Coronary artery (tissue), 2 donors: ENCODE data around the gene MACROD2.

Experiments used
- DNase-seq: peaks from one replicate; pipeline ENCODE4 v3.0.0-alpha.2; 2017; ENCODE audit warnings: low spot score
- H3K27ac ChIP-seq, 2 donors: fragments of 200-600 bp; sonication (generic); one replicate each; pipeline ENCODE4 v1.5.1; 2016 to 2019
- H3K4me3 ChIP-seq: fragments of 200-600 bp; sonication (generic); 2 replicates; pipeline ENCODE4 v1.5.1; 2016; ENCODE audit warnings: mild to moderate bottlenecking, moderate library complexity
- TF ChIP-seq, protein P1 (sequence below): fragments of 200-600 bp; sonication (generic); IDR thresholded peaks from one replicate; pipeline ENCODE4 v1.5.1; 2019; ENCODE audit warnings: antibody characterized with exemption

MACROD2 gene

DNA sequence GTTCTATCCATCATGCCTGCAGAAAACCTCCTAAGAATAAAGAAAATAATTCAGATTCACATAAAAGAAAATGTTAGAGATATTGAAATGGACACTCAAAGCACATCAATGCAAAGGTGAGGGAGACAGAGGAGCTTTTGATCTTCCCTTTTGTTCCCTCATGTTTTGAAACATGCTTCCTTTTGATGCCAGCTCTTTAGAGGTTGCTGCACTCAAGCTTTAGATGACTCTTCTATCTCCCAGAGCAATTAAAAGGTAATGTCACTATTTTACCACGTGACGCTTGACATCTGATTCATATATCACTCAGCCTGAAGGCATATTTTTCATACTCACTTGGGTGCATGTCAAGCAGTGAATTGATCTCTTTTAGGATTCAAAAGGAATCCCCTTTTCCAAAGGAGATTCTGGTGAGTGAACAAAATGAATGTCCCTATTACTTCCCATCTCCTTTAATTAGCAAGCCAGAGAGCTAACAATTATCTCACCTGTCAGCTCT, 1551.3 kb downstream of the MACROD2 start:
- Histone ChIP-seq H3K4me3 (no peak overlapping the region), H3K27ac (no peak overlapping the region)
- DNase-seq, result no peak
- TF ChIP-seq, protein P1, sequence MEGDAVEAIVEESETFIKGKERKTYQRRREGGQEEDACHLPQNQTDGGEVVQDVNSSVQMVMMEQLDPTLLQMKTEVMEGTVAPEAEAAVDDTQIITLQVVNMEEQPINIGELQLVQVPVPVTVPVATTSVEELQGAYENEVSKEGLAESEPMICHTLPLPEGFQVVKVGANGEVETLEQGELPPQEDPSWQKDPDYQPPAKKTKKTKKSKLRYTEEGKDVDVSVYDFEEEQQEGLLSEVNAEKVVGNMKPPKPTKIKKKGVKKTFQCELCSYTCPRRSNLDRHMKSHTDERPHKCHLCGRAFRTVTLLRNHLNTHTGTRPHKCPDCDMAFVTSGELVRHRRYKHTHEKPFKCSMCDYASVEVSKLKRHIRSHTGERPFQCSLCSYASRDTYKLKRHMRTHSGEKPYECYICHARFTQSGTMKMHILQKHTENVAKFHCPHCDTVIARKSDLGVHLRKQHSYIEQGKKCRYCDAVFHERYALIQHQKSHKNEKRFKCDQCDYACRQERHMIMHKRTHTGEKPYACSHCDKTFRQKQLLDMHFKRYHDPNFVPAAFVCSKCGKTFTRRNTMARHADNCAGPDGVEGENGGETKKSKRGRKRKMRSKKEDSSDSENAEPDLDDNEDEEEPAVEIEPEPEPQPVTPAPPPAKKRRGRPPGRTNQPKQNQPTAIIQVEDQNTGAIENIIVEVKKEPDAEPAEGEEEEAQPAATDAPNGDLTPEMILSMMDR, result no peak

DNA sequence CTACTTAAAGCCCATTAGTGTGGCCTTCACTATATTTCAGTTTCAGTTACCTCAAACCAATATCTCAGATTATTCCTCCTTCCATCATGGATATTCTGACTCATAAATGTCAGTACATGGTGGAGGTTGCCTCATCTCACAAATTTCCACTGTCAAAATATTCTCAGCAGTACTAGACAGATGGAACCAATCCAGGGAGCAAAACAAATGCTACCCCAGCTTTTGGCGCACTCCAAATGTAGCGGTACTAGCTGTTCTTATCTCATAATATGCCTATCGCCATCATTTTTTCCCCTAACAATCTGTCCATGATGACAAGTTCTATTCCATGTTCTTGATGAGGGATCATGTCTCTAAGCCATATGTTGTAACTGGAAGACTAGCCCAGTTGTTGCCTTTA, 1551.8 kb downstream of the MACROD2 start:
- no peak for DNase-seq
- Histone ChIP-seq H3K27ac (no peak overlapping the region), H3K4me3 (no peak overlapping the region)
- TF ChIP-seq, protein P1, result no peak

- no peak for DNase-seq
- TF ChIP-seq, protein P1, result no peak
- H3K27ac ChIP-seq, result no peak overlapping the region
- no peak overlapping the region for H3K4me3 ChIP-seq
Observed at GRCh38 chr20:15550116-15550870, 1555.0 kb downstream of the MACROD2 start.

DNA sequence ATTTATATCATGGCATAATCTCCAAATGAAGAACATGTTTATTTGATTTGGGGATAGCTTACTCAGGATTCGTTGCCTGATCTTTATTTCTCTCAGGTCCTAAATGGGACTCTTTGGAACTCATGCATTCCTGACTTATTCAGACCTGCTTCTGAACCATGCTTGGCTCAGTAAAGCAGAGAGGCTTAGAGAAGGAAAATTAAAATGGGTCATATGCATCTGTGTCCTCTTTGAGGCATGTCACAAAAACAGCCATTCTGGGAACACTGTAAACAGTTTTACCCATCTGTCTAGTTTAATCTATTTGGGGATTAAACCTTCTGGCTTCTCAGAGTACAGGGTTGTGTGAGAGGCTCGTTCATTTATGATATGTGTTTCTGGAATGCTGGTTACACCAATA, 1560.6 kb downstream of the MACROD2 start:
- TF ChIP-seq, protein P1, result no peak
- no peak for DNase-seq
- Histone ChIP-seq H3K27ac (no peak overlapping the region), H3K4me3 (no peak overlapping the region)

DNA sequence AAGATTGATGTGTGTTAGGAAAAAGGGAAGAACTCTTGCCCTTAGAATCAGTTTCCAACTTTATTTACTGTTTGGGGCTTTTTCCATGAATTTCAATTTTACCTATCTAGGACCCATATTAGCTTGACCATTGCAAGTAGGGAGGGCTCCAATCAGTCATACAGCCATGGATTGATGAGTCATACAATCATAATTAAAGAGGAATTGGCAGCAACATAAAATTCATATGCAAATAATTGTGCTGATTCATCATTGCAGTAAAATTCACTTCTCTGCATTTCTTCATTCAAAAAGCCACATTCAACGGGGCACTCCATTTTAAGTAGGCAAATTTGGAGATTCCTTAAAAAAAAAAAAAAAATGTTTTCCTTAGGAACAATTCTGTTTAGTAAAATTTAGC, 1561.6 kb downstream of the MACROD2 start:
- no peak overlapping the region for H3K27ac ChIP-seq
- no peak overlapping the region for H3K4me3 ChIP-seq
- TF ChIP-seq, protein P1, result no peak
- no peak for DNase-seq

DNA sequence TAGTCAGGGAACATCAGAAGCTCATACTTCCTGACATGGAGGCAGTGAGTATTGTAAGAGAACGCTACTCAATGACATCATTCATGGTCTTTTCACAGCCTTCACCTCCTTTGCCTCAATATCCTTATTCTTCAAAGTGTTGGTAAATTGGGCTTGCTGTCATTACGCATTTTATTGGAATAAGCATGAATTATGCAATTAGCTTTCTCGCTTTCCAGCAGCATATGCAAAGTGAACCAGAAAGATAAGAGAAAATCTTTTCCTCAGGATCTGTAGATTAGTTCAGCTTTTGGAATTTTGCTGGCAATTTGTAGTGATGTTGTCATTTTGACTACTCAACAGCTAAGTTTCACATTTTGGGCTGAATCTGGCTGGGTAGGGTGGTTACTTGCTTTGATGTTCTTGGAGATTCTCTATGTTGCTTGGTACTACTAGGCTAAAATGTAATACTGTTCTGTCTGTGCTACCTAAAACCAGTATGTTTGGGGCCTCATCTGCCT, 1565.8 kb downstream of the MACROD2 start:
- Histone ChIP-seq H3K4me3 (no peak overlapping the region), H3K27ac (no peak overlapping the region)
- TF ChIP-seq, protein P1, result no peak

More for the DNA sequence above, 1565.8 kb downstream of the MACROD2 start:
- DNase-seq, result no peak
